Neutrophil (primary cell): ENCODE data around the gene HS1BP3.

ENCODE experiments used
- H3K27ac ChIP-seq: fragments of 200-600 bp; sonication (generic); 2 replicates; pipeline ENCODE4 v1.5.1; 2016; ENCODE audit warnings: mild to moderate bottlenecking, moderate library complexity
- H3K27me3 ChIP-seq: fragments of 200-600 bp; sonication (generic); 2 replicates; pipeline ENCODE4 v1.6.0; 2016; ENCODE audit warnings: mild to moderate bottlenecking
- H3K36me3 ChIP-seq: fragments of 200-600 bp; sonication (generic); 2 replicates; pipeline ENCODE4 v1.5.1; 2017
- H3K4me1 ChIP-seq, 2 experiments: fragments of 200-600 bp in 1 of 2; sonication (generic) in 1 of 2; 1 replicate in 1 of 2; 2 replicates in 1 of 2; pipeline versions ENCODE4 v1.5.1 to v1.6.1; 2013 to 2016; ENCODE audit warnings: low read depth in 1 of 2, low read length in 1 of 2, mild to moderate bottlenecking in 1 of 2, moderate library complexity in 1 of 2; ENCODE audit not compliant: control insufficient read depth in 1 of 2, insufficient read depth in 1 of 2
- H3K4me3 ChIP-seq, 2 experiments: fragments of 200-600 bp in 1 of 2; sonication (generic) in 1 of 2; 1 replicate in 1 of 2; 2 replicates in 1 of 2; pipeline ENCODE4 v1.5.1; 2013 to 2016; ENCODE audit warnings: low read depth in 1 of 2, low read length in 1 of 2, mild to moderate bottlenecking in 1 of 2, moderate library complexity in 1 of 2
- H3K9me3 ChIP-seq: fragments of 200-600 bp; sonication (generic); 2 replicates; pipeline ENCODE4 v1.5.1; 2016
- TF ChIP-seq, protein P1 (sequence below): fragments of 200-600 bp; sonication (generic); IDR thresholded peaks from 2 replicates; pipeline ENCODE4 v1.5.1; 2016; ENCODE audit warnings: antibody characterized with exemption

Gene HS1BP3

GRCh38 chr2:20668871-20669475 lies 18.1 kb upstream of the HS1BP3 start:
- TF ChIP-seq, protein P1, sequence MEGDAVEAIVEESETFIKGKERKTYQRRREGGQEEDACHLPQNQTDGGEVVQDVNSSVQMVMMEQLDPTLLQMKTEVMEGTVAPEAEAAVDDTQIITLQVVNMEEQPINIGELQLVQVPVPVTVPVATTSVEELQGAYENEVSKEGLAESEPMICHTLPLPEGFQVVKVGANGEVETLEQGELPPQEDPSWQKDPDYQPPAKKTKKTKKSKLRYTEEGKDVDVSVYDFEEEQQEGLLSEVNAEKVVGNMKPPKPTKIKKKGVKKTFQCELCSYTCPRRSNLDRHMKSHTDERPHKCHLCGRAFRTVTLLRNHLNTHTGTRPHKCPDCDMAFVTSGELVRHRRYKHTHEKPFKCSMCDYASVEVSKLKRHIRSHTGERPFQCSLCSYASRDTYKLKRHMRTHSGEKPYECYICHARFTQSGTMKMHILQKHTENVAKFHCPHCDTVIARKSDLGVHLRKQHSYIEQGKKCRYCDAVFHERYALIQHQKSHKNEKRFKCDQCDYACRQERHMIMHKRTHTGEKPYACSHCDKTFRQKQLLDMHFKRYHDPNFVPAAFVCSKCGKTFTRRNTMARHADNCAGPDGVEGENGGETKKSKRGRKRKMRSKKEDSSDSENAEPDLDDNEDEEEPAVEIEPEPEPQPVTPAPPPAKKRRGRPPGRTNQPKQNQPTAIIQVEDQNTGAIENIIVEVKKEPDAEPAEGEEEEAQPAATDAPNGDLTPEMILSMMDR, result no peak
- Histone ChIP-seq H3K27me3 (peaks cover 99% of the 10 kb centered on the region), H3K4me3 (no peak overlapping the region), H3K9me3 (no peaks in the 10 kb centered on the region), H3K36me3 (no peaks in the 10 kb centered on the region), H3K27ac (no peak overlapping the region), H3K4me1 (peaks cover 38 to 45% of the 10 kb centered on the region in 2 experiments)

DNA sequence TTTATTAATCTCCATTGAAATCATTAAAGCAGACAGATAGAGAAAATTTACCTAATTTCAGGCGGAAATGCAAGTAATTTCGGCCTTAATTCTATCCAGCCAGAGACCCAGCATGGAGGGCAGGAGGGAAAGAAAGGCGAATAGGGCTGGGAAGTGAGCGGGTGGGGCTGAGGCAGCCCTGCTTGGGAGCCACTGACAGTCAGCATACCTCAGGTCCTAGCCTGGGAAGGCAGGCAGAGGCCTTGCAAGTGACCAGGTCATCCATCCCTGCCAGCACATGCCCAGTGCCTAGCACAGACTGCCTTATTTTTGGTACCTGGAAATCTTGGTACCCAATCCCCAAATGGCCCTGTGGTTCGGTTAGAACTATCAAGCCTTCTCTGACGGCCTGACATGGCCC lies 17.6 kb upstream of the HS1BP3 start:
- TF ChIP-seq, protein P1, result no peak
- no peaks in the 10 kb centered on the region for H3K9me3 ChIP-seq
- peaks cover 38 to 45% of the 10 kb centered on the region in 2 experiments for H3K4me1 ChIP-seq
- no peak overlapping the region for H3K4me3 ChIP-seq
- H3K36me3 ChIP-seq, result no peaks in the 10 kb centered on the region
- no peak overlapping the region for H3K27ac ChIP-seq
- peaks cover 99% of the 10 kb centered on the region for H3K27me3 ChIP-seq

GRCh38 chr2:20667531-20668401 lies 16.9 kb upstream of the HS1BP3 start:
- TF ChIP-seq, protein P1, result no peak
- H3K27me3 ChIP-seq, result peaks cover 99% of the 10 kb centered on the region
- H3K36me3 ChIP-seq, result no peaks in the 10 kb centered on the region
- H3K9me3 ChIP-seq, result no peaks in the 10 kb centered on the region
- peak overlapping the region in 1 of 2 experiments; percentile 25 for H3K4me3 ChIP-seq
- H3K27ac ChIP-seq, result no peak overlapping the region
- peaks cover 38 to 44% of the 10 kb centered on the region in 2 experiments for H3K4me1 ChIP-seq

DNA sequence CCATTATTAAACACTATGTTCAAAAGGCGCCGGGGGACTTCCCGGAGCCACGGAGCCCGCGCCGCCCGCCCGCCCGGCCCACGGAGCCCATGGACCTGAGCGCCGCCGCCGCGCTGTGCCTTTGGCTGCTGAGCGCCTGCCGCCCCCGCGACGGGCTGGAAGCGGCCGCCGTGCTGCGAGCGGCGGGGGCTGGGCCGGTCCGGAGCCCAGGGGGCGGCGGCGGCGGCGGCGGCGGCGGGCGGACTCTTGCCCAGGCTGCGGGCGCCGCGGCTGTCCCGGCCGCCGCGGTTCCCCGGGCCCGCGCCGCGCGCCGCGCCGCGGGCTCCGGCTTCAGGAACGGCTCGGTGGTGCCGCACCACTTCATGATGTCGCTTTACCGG lies 16.2 kb upstream of the HS1BP3 start:
- no peaks in the 10 kb centered on the region for H3K36me3 ChIP-seq
- TF ChIP-seq, protein P1, result no peak
- no peak overlapping the region for H3K27ac ChIP-seq
- H3K9me3 ChIP-seq, result no peaks in the 10 kb centered on the region
- H3K4me3 ChIP-seq, result peak overlapping the region in 1 of 2 experiments; percentile 54
- peaks cover 34 to 38% of the 10 kb centered on the region in 2 experiments for H3K4me1 ChIP-seq
- H3K27me3 ChIP-seq, result peaks cover 99% of the 10 kb centered on the region

GRCh38 chr2:20666304-20667150 lies 15.6 kb upstream of the HS1BP3 start, which contains the start of gene GDF7:
Gene GDF7, plus strand, starts transcription at chr2:20667144. Its CDS starts 96 bp downstream, at chr2:20667240.
- Histone ChIP-seq H3K9me3 (no peaks in the 10 kb centered on the region), H3K4me3 (peak within 1 kb of the TSS in 1 of 2 experiments; percentile 54), H3K4me1 (peaks cover 28 to 32% of the 10 kb centered on the region in 2 experiments), H3K27ac (no peak within 1 kb of the TSS), H3K27me3 (peaks cover 99% of the 10 kb centered on the region), H3K36me3 (no peaks in the 10 kb centered on the region)
- TF ChIP-seq, protein P1, result no peak
